Karpas-422 (cell line): Measurements from ENCODE around the gene NBEA. TPM values are rescaled to one million over a fixed set of nuclear protein-coding genes. Genes with fewer than 3 reads are reported as not detected.

Experiments used
- DNase-seq: peaks from one replicate; pipeline ENCODE4 v3.0.0-alpha.2; 2015
- H2AFZ ChIP-seq: fragments of 200-600 bp; sonication (generic); 2 replicates; pipeline ENCODE4 v1.6.1; 2014; ENCODE audit warnings: antibody characterized with exemption, low read length, mixed read lengths
- H3K27ac ChIP-seq: fragments of 200-600 bp; sonication (generic); 2 replicates; pipeline ENCODE4 v1.5.1; 2014; ENCODE audit warnings: mild to moderate bottlenecking, low read length, moderate library complexity
- H3K27me3 ChIP-seq: fragments of 200-600 bp; sonication (generic); 2 replicates; pipeline ENCODE4 v1.6.1; 2014; ENCODE audit warnings: low read length, mixed read lengths
- H3K36me3 ChIP-seq: fragments of 200-600 bp; sonication (generic); 2 replicates; pipeline ENCODE4 v1.6.1; 2014; ENCODE audit warnings: low read length, mixed read lengths; ENCODE audit not compliant: insufficient read depth
- H3K4me1 ChIP-seq: fragments of 200-600 bp; sonication (generic); 2 replicates; pipeline ENCODE4 v1.6.1; 2014; ENCODE audit warnings: mild to moderate bottlenecking, low read length, mixed read lengths
- H3K4me2 ChIP-seq: fragments of 200-600 bp; sonication (generic); 2 replicates; pipeline ENCODE4 v1.6.1; 2014; ENCODE audit warnings: low read length, low read depth, mild to moderate bottlenecking; ENCODE audit not compliant: poor library complexity, severe bottlenecking
- H3K4me3 ChIP-seq: fragments of 200-600 bp; sonication (generic); 2 replicates; pipeline ENCODE4 v1.5.1; 2014; ENCODE audit warnings: mild to moderate bottlenecking, antibody characterized with exemption, low read length, mixed read lengths
- H3K79me2 ChIP-seq: fragments of 200-600 bp; sonication (generic); 2 replicates; pipeline ENCODE4 v1.6.1; 2014; ENCODE audit warnings: mild to moderate bottlenecking, low read length, mixed read lengths
- H3K9ac ChIP-seq: fragments of 200-600 bp; sonication (generic); 2 replicates; pipeline ENCODE4 v1.6.0; 2014; ENCODE audit warnings: low read length
- H3K9me2 ChIP-seq: fragments of 200-600 bp; sonication (generic), shearing (Covaris generic); replicated peaks from 2 replicates; pipeline ENCODE4 v1.6.0; 2014; ENCODE audit warnings: mild to moderate bottlenecking, low read length, moderate library complexity; ENCODE audit not compliant: insufficient read depth
- H3K9me3 ChIP-seq: fragments of 300-700, 200-600 bp; sonication (generic); 2 replicates; pipeline ENCODE4 v1.6.1; 2014; ENCODE audit warnings: low read length, mixed read lengths
- H4K20me1 ChIP-seq: fragments of 200-600 bp; sonication (generic); 2 replicates; pipeline ENCODE4 v1.6.1; 2014; ENCODE audit warnings: mild to moderate bottlenecking, antibody characterized with exemption, low read length, low read depth; ENCODE audit not compliant: insufficient read depth
- total RNA-seq: library from RNA; depleted of rRNA; stranded (reverse); fragments of >200 nt; shearing (Covaris generic); gene quantifications from 2 replicates; pipeline ENCODE4 v1.2.3, GENCODE V29; 2014; ENCODE audit warnings: low replicate concordance

NBEA gene
- total RNA-seq, 1 experiment from 2014 or later, result 4.0 TPM

GRCh38 chr13:35711909-35712308 is 769.8 kb downstream of the NBEA start:
- H3K4me3 ChIP-seq, result no peak overlapping the region
- H3K79me2 ChIP-seq, result no peaks in the 10 kb centered on the region
- no peak overlapping the region for H3K4me2 ChIP-seq
- no peaks in the 10 kb centered on the region for H3K36me3 ChIP-seq
- no peaks in the 10 kb centered on the region for H4K20me1 ChIP-seq
- H3K27ac ChIP-seq, result no peak overlapping the region
- no peak overlapping the region for H2AFZ ChIP-seq
- no peaks in the 10 kb centered on the region for H3K4me1 ChIP-seq
- H3K27me3 ChIP-seq, result no peaks in the 10 kb centered on the region
- no peaks in the 10 kb centered on the region for H3K9me3 ChIP-seq
- H3K9me2 ChIP-seq, result no peaks in the 10 kb centered on the region
- DNase-seq, result no peak
- H3K9ac ChIP-seq, result no peak overlapping the region

GRCh38 chr13:35712907-35713761 is 771.1 kb downstream of the NBEA start:
- Histone ChIP-seq H3K79me2 (no peaks in the 10 kb centered on the region), H3K27me3 (no peaks in the 10 kb centered on the region), H3K4me1 (no peaks in the 10 kb centered on the region), H4K20me1 (no peaks in the 10 kb centered on the region), H3K9me2 (no peaks in the 10 kb centered on the region), H3K4me2 (no peak overlapping the region), H3K36me3 (no peaks in the 10 kb centered on the region), H3K4me3 (no peak overlapping the region), H3K9me3 (no peaks in the 10 kb centered on the region), H3K9ac (no peak overlapping the region), H3K27ac (no peak overlapping the region), H2AFZ (no peak overlapping the region)
- DNase-seq, result no peak

GRCh38 chr13:35714121-35714520 is 772.1 kb downstream of the NBEA start:
- no peak overlapping the region for H3K4me3 ChIP-seq
- DNase-seq, result no peak

GRCh38 chr13:35714588-35715377 is 772.7 kb downstream of the NBEA start:
- no peaks in the 10 kb centered on the region for H3K27me3 ChIP-seq
- no peak overlapping the region for H3K27ac ChIP-seq
- no peaks in the 10 kb centered on the region for H3K9me3 ChIP-seq

More at GRCh38 chr13:35714121-35714520, 772.1 kb downstream of the NBEA start:
- H3K4me1 ChIP-seq, result no peaks in the 10 kb centered on the region
- H2AFZ ChIP-seq, result no peak overlapping the region
- H3K9me2 ChIP-seq, result no peaks in the 10 kb centered on the region
- H3K79me2 ChIP-seq, result no peaks in the 10 kb centered on the region
- H3K27me3 ChIP-seq, result no peaks in the 10 kb centered on the region
- H3K4me2 ChIP-seq, result no peak overlapping the region
- H4K20me1 ChIP-seq, result no peaks in the 10 kb centered on the region
- H3K27ac ChIP-seq, result no peak overlapping the region
- no peak overlapping the region for H3K9ac ChIP-seq
- no peaks in the 10 kb centered on the region for H3K9me3 ChIP-seq
- no peaks in the 10 kb centered on the region for H3K36me3 ChIP-seq

GRCh38 chr13:35716186-35716585 is 774.1 kb downstream of the NBEA start:
- no peaks in the 10 kb centered on the region for H3K4me1 ChIP-seq

More at GRCh38 chr13:35714588-35715377, 772.7 kb downstream of the NBEA start:
- Histone ChIP-seq H4K20me1 (no peaks in the 10 kb centered on the region), H3K79me2 (no peaks in the 10 kb centered on the region), H3K4me3 (no peak overlapping the region), H3K4me2 (no peak overlapping the region), H2AFZ (no peak overlapping the region), H3K9me2 (no peaks in the 10 kb centered on the region), H3K36me3 (no peaks in the 10 kb centered on the region), H3K9ac (no peak overlapping the region), H3K4me1 (no peaks in the 10 kb centered on the region)
- DNase-seq, result no peak

GRCh38 chr13:35716729-35717128 is 774.7 kb downstream of the NBEA start:
- Histone ChIP-seq H3K4me3 (no peak overlapping the region), H4K20me1 (no peaks in the 10 kb centered on the region), H3K4me1 (no peaks in the 10 kb centered on the region), H3K27me3 (no peaks in the 10 kb centered on the region), H3K27ac (no peak overlapping the region), H3K79me2 (no peaks in the 10 kb centered on the region), H3K9ac (no peak overlapping the region), H3K9me3 (no peaks in the 10 kb centered on the region), H3K4me2 (no peak overlapping the region), H2AFZ (no peak overlapping the region), H3K9me2 (no peaks in the 10 kb centered on the region), H3K36me3 (no peaks in the 10 kb centered on the region)
- DNase-seq, result no peak

More at GRCh38 chr13:35716186-35716585, 774.1 kb downstream of the NBEA start:
- no peaks in the 10 kb centered on the region for H3K9me2 ChIP-seq
- H3K79me2 ChIP-seq, result no peaks in the 10 kb centered on the region
- no peak for DNase-seq
- no peak overlapping the region for H2AFZ ChIP-seq
- H3K27me3 ChIP-seq, result no peaks in the 10 kb centered on the region
- H3K36me3 ChIP-seq, result no peaks in the 10 kb centered on the region
- no peaks in the 10 kb centered on the region for H3K9me3 ChIP-seq
- no peak overlapping the region for H3K9ac ChIP-seq
- no peak overlapping the region for H3K4me2 ChIP-seq
- H4K20me1 ChIP-seq, result no peaks in the 10 kb centered on the region
- H3K4me3 ChIP-seq, result no peak overlapping the region
- no peak overlapping the region for H3K27ac ChIP-seq

- no peaks in the 10 kb centered on the region for H3K27me3 ChIP-seq
- no peak overlapping the region for H3K27ac ChIP-seq
Measured at GRCh38 chr13:35718084-35718483, 776.0 kb downstream of the NBEA start.

GRCh38 chr13:35720290-35720689 is 778.2 kb downstream of the NBEA start:
- no peaks in the 10 kb centered on the region for H4K20me1 ChIP-seq
- H3K4me3 ChIP-seq, result no peak overlapping the region
- H3K4me2 ChIP-seq, result no peak overlapping the region
- H3K9me3 ChIP-seq, result no peaks in the 10 kb centered on the region
- no peak overlapping the region for H3K27ac ChIP-seq
- H3K9ac ChIP-seq, result no peak overlapping the region
- H3K27me3 ChIP-seq, result no peaks in the 10 kb centered on the region
- no peaks in the 10 kb centered on the region for H3K9me2 ChIP-seq
- H3K79me2 ChIP-seq, result no peaks in the 10 kb centered on the region
- no peak overlapping the region for H2AFZ ChIP-seq
- no peaks in the 10 kb centered on the region for H3K4me1 ChIP-seq
- H3K36me3 ChIP-seq, result no peaks in the 10 kb centered on the region
- no peak for DNase-seq

More at GRCh38 chr13:35718084-35718483, 776.0 kb downstream of the NBEA start:
- H3K9me2 ChIP-seq, result no peaks in the 10 kb centered on the region
- no peaks in the 10 kb centered on the region for H3K79me2 ChIP-seq
- no peak overlapping the region for H3K4me3 ChIP-seq
- H3K9me3 ChIP-seq, result no peaks in the 10 kb centered on the region
- H3K36me3 ChIP-seq, result no peaks in the 10 kb centered on the region
- H3K9ac ChIP-seq, result no peak overlapping the region
- H3K4me1 ChIP-seq, result no peaks in the 10 kb centered on the region
- H4K20me1 ChIP-seq, result no peaks in the 10 kb centered on the region
- no peak overlapping the region for H3K4me2 ChIP-seq
- no peak overlapping the region for H2AFZ ChIP-seq
- peak; percentile 43 for DNase-seq
